Thymus (tissue), 11 donors: ENCODE data around the gene NPTX1. TPM values are rescaled to one million over a fixed set of nuclear protein-coding genes. Genes with fewer than 3 reads are reported as not detected.

Source experiments
- DNase-seq, 9 donors: peaks; one replicate each; pipeline ENCODE4 v3.0.0-alpha.2; 2013; ENCODE audit warnings: low spot score in 9 of 9, low read depth in 6 of 9, missing footprints in 1 of 9
- H3K27ac ChIP-seq, 2 donors: one replicate each; pipeline ENCODE4 v1.5.1; 2013; ENCODE audit warnings: control low read depth in 1 of 2, low read depth in 1 of 2, low read length in 1 of 2, mild to moderate bottlenecking in 1 of 2, moderate library complexity in 1 of 2
- H3K27me3 ChIP-seq, 2 donors: one replicate each; pipeline ENCODE4 v1.5.1; 2013; ENCODE audit warnings: low read length in 1 of 2; ENCODE audit not compliant: control insufficient read depth in 2 of 2, insufficient read depth in 1 of 2
- H3K36me3 ChIP-seq, 2 donors: one replicate each; pipeline ENCODE4 v1.5.1; 2013; ENCODE audit warnings: low read length in 1 of 2, mild to moderate bottlenecking in 1 of 2, moderate library complexity in 1 of 2; ENCODE audit not compliant: control insufficient read depth in 2 of 2, insufficient read depth in 2 of 2
- H3K4me1 ChIP-seq, 2 donors: one replicate each; pipeline ENCODE4 v1.5.1; 2013; ENCODE audit warnings: low read length in 2 of 2; ENCODE audit not compliant: control insufficient read depth in 2 of 2, insufficient read depth in 2 of 2
- H3K4me3 ChIP-seq, 2 donors: one replicate each; pipeline ENCODE4 v1.5.1; 2013; ENCODE audit warnings: low read length in 2 of 2, control low read depth in 1 of 2, mild to moderate bottlenecking in 1 of 2
- H3K9me3 ChIP-seq, 2 donors: one replicate each; pipeline ENCODE4 v1.5.1; 2013; ENCODE audit warnings: low read length in 1 of 2, mild to moderate bottlenecking in 1 of 2; ENCODE audit not compliant: control insufficient read depth in 2 of 2, insufficient read depth in 1 of 2
- WGBS: extraction: QIAGEN DNeasy Blood & Tissue Kit; methylation state at CpG from one replicate; pipeline ENCODE4 v1.1.7; 2013; 5-methylcytosine and 5-hydroxymethylcytosine counted together
- polyA plus RNA-seq: library from polyadenylated mRNA; stranded (reverse); fragments of 200-250 nt; gene quantifications from one replicate; pipeline ENCODE4 v1.2.3, GENCODE V29; 2013
- total RNA-seq: library from RNA; stranded (reverse); fragments of 120-200 nt; gene quantifications from one replicate; pipeline ENCODE4 v1.2.4, GENCODE V29; 2013
- donor health status: healthy.

The NPTX1 gene
- total and polyA plus RNA-seq, 2 donors, result 1.0 to 8.3 TPM

DNA sequence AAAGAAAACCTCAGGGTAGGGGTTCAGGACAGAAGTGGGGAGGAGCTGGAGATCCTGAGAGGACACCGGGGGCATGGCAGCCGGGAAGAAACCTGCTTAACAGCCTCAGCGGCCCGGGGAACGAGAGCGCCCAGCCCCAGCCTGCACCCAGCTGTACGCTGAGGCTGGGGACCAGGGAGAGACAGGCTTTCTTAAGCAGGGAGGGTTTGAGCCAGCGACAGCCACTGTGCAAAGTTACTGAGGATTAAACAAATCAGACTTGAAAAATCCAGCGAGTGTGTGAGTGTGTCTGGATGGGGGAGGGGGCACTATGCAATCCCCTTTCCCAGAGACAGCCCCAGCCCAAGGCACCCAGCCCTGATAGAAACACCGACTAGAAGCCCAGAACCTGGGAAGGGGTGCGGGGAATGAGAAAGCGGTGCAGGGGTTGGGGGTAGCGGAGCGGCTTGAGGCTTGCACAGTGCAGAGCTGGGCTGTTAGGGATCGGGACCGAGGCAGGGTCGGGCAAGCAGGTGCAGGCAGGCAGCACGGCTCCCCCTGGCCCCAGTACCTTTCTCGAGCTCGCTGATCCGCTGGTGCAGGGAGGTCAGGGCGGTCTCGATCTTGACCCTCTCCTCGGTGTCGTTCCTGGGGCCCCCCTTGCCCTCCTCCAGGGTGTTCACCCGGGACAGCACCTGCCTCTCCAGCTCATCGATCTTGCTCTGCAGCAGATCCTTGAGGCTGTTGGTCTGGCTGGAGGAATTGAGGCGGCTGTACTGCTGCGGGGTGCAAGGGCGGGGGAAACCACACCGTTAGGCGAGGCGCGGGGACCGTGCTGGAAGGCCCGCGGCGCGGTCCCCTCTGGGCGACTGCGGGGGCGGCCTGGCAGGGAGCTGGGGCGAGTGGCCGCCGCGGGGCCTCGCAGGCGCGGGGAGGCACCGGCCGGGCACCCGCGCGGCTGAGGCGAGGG lies 1.2 kb downstream of the NPTX1 start:
- WGBS, result 5% methylated on average over 55 of the region's 55 CpGs
- DNase-seq, result peak in 1 of 9 donors; percentile 22
- Histone ChIP-seq H3K4me1 (peaks cover 17 to 30% of the 10 kb centered on the region in 2 donors), H3K4me3 (peak overlapping the region; percentile 6 to 7), H3K9me3 (peaks cover 0 to 13% of the 10 kb centered on the region in 2 donors), H3K27ac (no peak overlapping the region), H3K36me3 (no peaks in the 10 kb centered on the region), H3K27me3 (peaks cover 70 to 99% of the 10 kb centered on the region in 2 donors)

DNA sequence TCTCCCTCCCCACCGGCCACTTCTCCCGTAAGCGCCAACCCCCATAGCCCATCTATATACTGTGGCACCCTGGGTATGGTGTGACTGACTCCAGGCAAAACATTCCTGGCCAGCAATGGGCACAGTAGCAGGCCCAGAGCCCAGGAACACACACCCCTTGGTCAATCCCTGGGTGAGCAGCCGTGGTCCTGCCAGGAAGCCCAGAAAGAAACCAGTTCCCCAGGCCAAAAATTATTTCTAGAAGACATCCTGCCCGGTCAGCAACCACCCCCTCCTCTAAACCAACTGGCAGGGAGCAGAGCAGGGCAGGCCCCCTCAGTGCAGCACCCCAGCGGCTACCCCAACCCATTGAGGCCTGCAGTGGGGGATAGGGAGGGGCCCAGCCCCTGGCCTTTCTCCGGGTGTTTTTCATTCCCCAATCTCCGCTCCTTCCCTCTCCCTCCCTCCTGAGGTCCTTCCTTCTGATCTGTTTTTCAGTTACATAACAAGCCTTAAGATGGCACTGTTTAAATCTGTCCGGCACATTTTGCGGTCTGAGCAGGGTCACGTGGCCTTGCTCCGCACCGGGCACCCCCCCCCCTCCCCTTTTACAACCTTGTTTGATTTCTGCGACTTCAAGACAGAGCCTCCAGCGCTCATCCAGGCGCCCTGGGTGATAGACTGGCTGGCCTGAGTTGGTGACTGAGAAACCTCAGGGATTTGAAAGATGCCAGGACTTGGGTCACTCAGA lies 2.0 kb downstream of the NPTX1 start:
- Histone ChIP-seq H3K4me1 (peaks cover 17 to 30% of the 10 kb centered on the region in 2 donors), H3K9me3 (peaks cover 0 to 15% of the 10 kb centered on the region in 2 donors), H3K4me3 (no peak overlapping the region), H3K27ac (no peak overlapping the region), H3K27me3 (peaks cover 68 to 99% of the 10 kb centered on the region in 2 donors), H3K36me3 (no peaks in the 10 kb centered on the region)
- WGBS, result 18% methylated on average over 16 of the region's 16 CpGs
- peak in 1 of 9 donors; percentile 40 for DNase-seq

DNA sequence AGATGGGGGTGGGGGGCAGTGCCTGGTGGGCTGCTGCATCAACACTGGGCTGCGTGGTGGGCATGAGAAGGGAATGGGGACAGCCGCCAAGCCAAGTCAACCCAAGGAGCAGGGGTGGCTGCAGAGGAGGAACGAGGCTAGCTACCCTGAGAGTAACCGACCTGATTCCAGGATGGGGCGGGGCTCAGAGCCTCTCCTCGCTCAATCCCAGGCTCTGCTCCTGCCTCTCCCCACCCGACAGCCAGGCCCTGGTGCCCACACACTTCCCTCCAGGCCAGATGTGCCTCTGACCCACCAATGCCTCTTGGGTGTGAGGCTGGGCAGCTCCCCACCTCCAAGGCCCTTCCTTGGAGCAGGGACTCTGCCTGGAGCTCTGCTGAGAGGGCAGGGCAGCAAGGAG lies 2.7 kb downstream of the NPTX1 start:
- Histone ChIP-seq H3K4me3 (no peak overlapping the region), H3K27ac (no peak overlapping the region), H3K9me3 (peaks cover 2 to 17% of the 10 kb centered on the region in 2 donors), H3K27me3 (peaks cover 61 to 99% of the 10 kb centered on the region in 2 donors), H3K36me3 (no peaks in the 10 kb centered on the region), H3K4me1 (peaks cover 17 to 29% of the 10 kb centered on the region in 2 donors)
- WGBS, result 62% methylated on average over 7 of the region's 7 CpGs
- no peak for DNase-seq

GRCh38 chr17:80472996-80473395 lies 3.4 kb downstream of the NPTX1 start:
- DNase-seq, result no peak
- WGBS, result 93% methylated on average over 12 of the region's 12 CpGs
- Histone ChIP-seq H3K4me1 (peaks cover 13 to 26% of the 10 kb centered on the region in 2 donors), H3K36me3 (no peaks in the 10 kb centered on the region), H3K9me3 (peaks cover 2 to 22% of the 10 kb centered on the region in 2 donors), H3K4me3 (no peak overlapping the region), H3K27ac (no peak overlapping the region), H3K27me3 (peaks cover 61 to 99% of the 10 kb centered on the region in 2 donors)

- Histone ChIP-seq H3K9me3 (peaks cover 2 to 22% of the 10 kb centered on the region in 2 donors), H3K4me3 (no peak overlapping the region), H3K27me3 (peaks cover 51 to 97% of the 10 kb centered on the region in 2 donors), H3K27ac (no peak overlapping the region), H3K4me1 (peaks cover 7 to 22% of the 10 kb centered on the region in 2 donors), H3K36me3 (no peaks in the 10 kb centered on the region)
- 85% methylated on average over 8 of the region's 8 CpGs for WGBS
- no peak for DNase-seq
Measured at GRCh38 chr17:80471922-80472321, 4.5 kb downstream of the NPTX1 start.

DNA sequence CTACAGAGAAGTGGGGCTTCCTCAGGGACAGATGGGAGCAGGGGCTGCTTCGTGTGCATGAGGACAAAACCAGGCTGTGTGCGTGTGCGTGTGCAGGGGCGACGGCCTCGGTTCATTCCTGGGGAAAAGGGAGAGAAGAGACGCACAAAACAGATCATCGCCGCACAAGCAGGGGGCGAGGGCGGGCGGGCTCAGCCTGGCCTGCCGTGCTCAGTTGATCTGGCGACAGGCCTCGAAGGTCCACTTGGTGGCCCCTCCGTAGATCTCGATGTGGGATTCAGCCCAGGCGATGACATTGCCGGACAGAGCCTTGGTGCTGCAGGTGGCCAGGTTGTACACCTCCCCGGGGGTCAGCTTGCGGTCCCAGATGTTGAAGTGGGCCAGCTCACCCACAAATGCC lies 5.8 kb downstream of the NPTX1 start:
- Histone ChIP-seq H3K36me3 (no peaks in the 10 kb centered on the region), H3K27ac (no peak overlapping the region), H3K4me1 (peaks cover 7 to 19% of the 10 kb centered on the region in 2 donors), H3K4me3 (no peak overlapping the region), H3K9me3 (peaks cover 2 to 28% of the 10 kb centered on the region in 2 donors), H3K27me3 (peaks cover 37 to 97% of the 10 kb centered on the region in 2 donors)
- 91% methylated on average over 21 of the region's 21 CpGs for WGBS
- DNase-seq, result no peak

GRCh38 chr17:80469667-80470066 lies 6.7 kb downstream of the NPTX1 start:
- peaks cover 2 to 10% of the 10 kb centered on the region in 2 donors for H3K4me1 ChIP-seq
- H3K9me3 ChIP-seq, result peaks cover 2 to 28% of the 10 kb centered on the region in 2 donors
- no peak overlapping the region for H3K4me3 ChIP-seq
- 89% methylated on average over 11 of the region's 11 CpGs for WGBS
- no peak overlapping the region for H3K27ac ChIP-seq
- no peaks in the 10 kb centered on the region for H3K36me3 ChIP-seq
- H3K27me3 ChIP-seq, result peaks cover 31 to 97% of the 10 kb centered on the region in 2 donors
- no peak for DNase-seq

DNA sequence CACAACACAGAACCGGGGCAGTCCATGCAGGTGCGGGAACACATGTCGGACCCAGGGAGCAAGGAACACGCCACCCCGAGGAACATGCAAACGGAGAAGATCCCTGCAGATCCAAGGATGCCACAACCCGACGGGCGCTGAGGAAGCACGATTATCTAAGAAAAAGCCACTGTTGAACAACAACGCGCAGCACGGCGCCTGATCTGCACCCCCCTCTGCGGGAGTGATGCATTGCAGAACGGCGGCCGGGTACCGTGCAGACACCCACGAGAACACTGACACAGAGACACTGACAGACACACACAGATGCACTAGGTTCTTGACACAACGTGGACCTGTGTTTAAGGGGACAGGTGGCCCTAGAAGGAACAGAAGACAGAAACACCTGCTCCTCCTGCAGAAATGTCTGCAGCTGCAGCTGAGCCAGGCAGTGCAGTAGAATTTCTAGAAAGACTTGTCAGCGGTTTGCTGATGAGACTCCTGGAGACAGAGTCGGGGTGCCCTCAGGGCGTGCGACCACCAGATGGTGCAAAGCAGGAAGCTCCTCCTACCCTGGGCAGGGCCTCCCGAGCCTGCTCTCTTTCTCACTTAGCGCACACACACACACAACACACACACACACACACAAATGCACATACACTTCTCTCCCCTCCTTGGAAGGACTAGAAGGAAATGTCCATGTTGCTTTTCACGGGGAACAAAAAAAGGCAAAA lies 7.5 kb downstream of the NPTX1 start:
- peaks cover 0 to 4% of the 10 kb centered on the region in 2 donors for H3K4me1 ChIP-seq
- H3K27ac ChIP-seq, result no peak overlapping the region
- DNase-seq, result peak in 1 of 9 donors; percentile 22
- H3K27me3 ChIP-seq, result peaks cover 24 to 97% of the 10 kb centered on the region in 2 donors
- peaks cover 2 to 28% of the 10 kb centered on the region in 2 donors for H3K9me3 ChIP-seq
- no peaks in the 10 kb centered on the region for H3K36me3 ChIP-seq
- no peak overlapping the region for H3K4me3 ChIP-seq
- 71% methylated on average over 28 of the region's 28 CpGs for WGBS
